B cell (primary cell): ENCODE results near the gene TNF. TPM values are rescaled to one million over a fixed set of nuclear protein-coding genes. Genes with fewer than 3 reads are reported as not detected.
A peak's percentile ranks its signal among the peaks of the same experiment; 100 is the strongest.

Experiments
- ATAC-seq: fragments of 200-7000 bp; cut with Tn5 transposase; one replicate; pipeline ENCODE4 v1.10.0; 2021; ENCODE audit warnings: low read depth, mild to moderate bottlenecking, moderate number of reproducible peaks, moderate library complexity
- CTCF ChIA-PET: fragments of 350-600 bp; sonication (Branson Sonifier 250); formaldehyde crosslinking; loops from one replicate; lab custom pipeline; 2021; ENCODE audit warnings: antibody characterized with exemption, inconsistent platforms; lab: Charles Lee
- POLR2A ChIA-PET: fragments of 350-600 bp; sonication (Branson Sonifier 250); formaldehyde crosslinking; loops from one replicate; lab custom pipeline; 2021; ENCODE audit warnings: antibody characterized with exemption; lab: Charles Lee
- DNase-seq: peaks from one replicate; pipeline ENCODE4 v3.0.0; 2013
- H2AFZ ChIP-seq: 2 replicates; pipeline ENCODE4 v1.6.1; 2012; ENCODE audit warnings: mild to moderate bottlenecking, low read depth, low read length; ENCODE audit not compliant: insufficient read depth, poor library complexity, severe bottlenecking
- H3K27ac ChIP-seq, 2 donors: 1 replicate in 1 of 2; 2 replicates in 1 of 2; pipeline ENCODE4 v1.5.1; 2012 to 2013; ENCODE audit warnings: low read length in 2 of 2, mild to moderate bottlenecking in 2 of 2, moderate library complexity in 1 of 2
- H3K27me3 ChIP-seq, 4 experiments: fragments of 200-600 bp in 1 of 4; sonication (generic) in 1 of 4; replicated peaks in 1 of 4; 1 replicate in 2 of 4; 2 replicates in 2 of 4; pipeline versions ENCODE4 v1.6.1 to v1.7.0; 2013 to 2016; ENCODE audit warnings: low read length in 3 of 4, mild to moderate bottlenecking in 2 of 4, mixed read lengths in 1 of 4, moderate library complexity in 1 of 4; ENCODE audit not compliant: insufficient read depth in 4 of 4, control insufficient read depth in 3 of 4; ENCODE audit errors: control extremely low read depth in 1 of 4
- H3K36me3 ChIP-seq, 2 experiments: replicated peaks in 1 of 2; 1 replicate in 1 of 2; 2 replicates in 1 of 2; pipeline versions ENCODE4 v1.6.1 to v1.7.1; 2013; ENCODE audit warnings: low read length in 1 of 2; ENCODE audit not compliant: insufficient read depth in 2 of 2, control insufficient read depth in 1 of 2; ENCODE audit errors: control extremely low read depth in 1 of 2, extremely low read depth in 1 of 2
- H3K4me1 ChIP-seq, 2 donors: fragments of 200-600 bp in 1 of 2; sonication (generic) in 1 of 2; 1 replicate in 1 of 2; 2 replicates in 1 of 2; pipeline versions ENCODE4 v1.5.1 to v1.6.1; 2013 to 2017; ENCODE audit warnings: low read length in 2 of 2; ENCODE audit not compliant: control insufficient read depth in 2 of 2, insufficient read depth in 2 of 2
- H3K4me2 ChIP-seq: replicated peaks from 2 replicates; pipeline ENCODE3; 2012; ENCODE audit warnings: mild to moderate bottlenecking, low read depth, low read length; ENCODE audit not compliant: poor library complexity, severe bottlenecking
- H3K4me3 ChIP-seq, 5 experiments: fragments of 200-600 bp in 1 of 5; sonication (generic) in 1 of 5; 1 replicate in 3 of 5; 2 replicates in 2 of 5; pipeline versions ENCODE4 v1.5.1 to v1.7.0; 2011 to 2016; ENCODE audit warnings: low read length in 4 of 5, mild to moderate bottlenecking in 4 of 5, low read depth in 2 of 5, control low read depth in 1 of 5, moderate library complexity in 1 of 5; ENCODE audit not compliant: insufficient read depth in 1 of 5; ENCODE audit errors: control extremely low read depth in 1 of 5, extremely low read depth in 1 of 5
- H3K79me2 ChIP-seq: fragments of 200-600 bp; sonication (generic); one replicate; pipeline ENCODE4 v1.6.0; 2016; ENCODE audit warnings: low read length; ENCODE audit not compliant: control insufficient read depth, insufficient read depth
- H3K9ac ChIP-seq: fragments of 200-600 bp; sonication (generic); 2 replicates; pipeline ENCODE4 v1.6.1; 2017; ENCODE audit warnings: mild to moderate bottlenecking, low read length, moderate library complexity
- H3K9me3 ChIP-seq, 3 donors: one replicate each; pipeline versions ENCODE4 v1.6.1 to v1.7.1; 2013; ENCODE audit warnings: low read length in 2 of 3; ENCODE audit not compliant: control insufficient read depth in 2 of 3, insufficient read depth in 1 of 3; ENCODE audit errors: control extremely low read depth in 1 of 3
- H4K20me1 ChIP-seq: 2 replicates; pipeline ENCODE4 v1.6.0; 2012; ENCODE audit warnings: mild to moderate bottlenecking, low read length; ENCODE audit not compliant: insufficient read depth, control insufficient read depth, poor library complexity, severe bottlenecking
- H3K27ac Mint-ChIP-seq: one replicate; pipeline ENCODE4 v1.8.0; 2021; ENCODE audit warnings: mixed read lengths
- H3K27me3 Mint-ChIP-seq: one replicate; pipeline ENCODE4 v1.8.0; 2021; ENCODE audit warnings: mixed read lengths
- H3K4me1 Mint-ChIP-seq: one replicate; pipeline ENCODE4 v1.8.0; 2021; ENCODE audit warnings: mixed read lengths
- H3K4me3 Mint-ChIP-seq: one replicate; pipeline ENCODE4 v1.8.0; 2021; ENCODE audit warnings: mixed read lengths
- H3K9me3 Mint-ChIP-seq: one replicate; pipeline ENCODE4 v1.8.0; 2022; ENCODE audit warnings: mixed read lengths; ENCODE audit not compliant: insufficient read depth
- CTCF ChIP-seq: fragments of 200-600 bp; IDR thresholded peaks from one replicate; pipeline ENCODE4 v1.8.0; 2022; ENCODE audit warnings: antibody characterized with exemption, mild to moderate bottlenecking
- EZH2 ChIP-seq: IDR thresholded peaks from 2 replicates; pipeline ENCODE4 v1.6.1; 2012; ENCODE audit warnings: borderline replicate concordance, low read depth, mild to moderate bottlenecking, moderate library complexity, low read length; ENCODE audit not compliant: insufficient read depth, poor library complexity, severe bottlenecking
- WGBS: methylation state at CpG from one replicate; pipeline ENCODE4 v1.1.5; 2013; ENCODE audit warnings: missing lambda C conversion rate; ENCODE audit not compliant: insufficient coverage; 5-methylcytosine and 5-hydroxymethylcytosine counted together
- intact Hi-C: fragments of 100-400 bp; cut with micrococcal nuclease; formaldehyde crosslinking; loops from one replicate; pipeline ENCODE4 v1.10.0; 2022
- polyA plus RNA-seq: library from polyadenylated mRNA; depleted of rRNA; stranded (reverse); fragments of >200 nt; gene quantifications from 2 replicates; pipeline ENCODE4 v1.2.3, GENCODE V29; 2012
- total RNA-seq, 2 donors: library from RNA; stranded (reverse); fragments of 120-200 nt in 1 of 2; gene quantifications; 1 replicate in 1 of 2; 2 replicates in 1 of 2; pipeline versions ENCODE4 v1.2.3 to v1.2.4, GENCODE V29; 2013 to 2022

The TNF gene
- total and polyA plus RNA-seq, 2 donors (not counting 1 experiment from before 2014, with no cell fraction given), result 21.9 to 22.2 TPM

- no peaks in the 10 kb centered on the region for H3K27me3 Mint-ChIP-seq
- ATAC-seq, result peak; percentile 55
- H3K9ac ChIP-seq, result peak overlapping the region; percentile 59
- POLR2A ChIA-PET, result interaction anchor here (0.5 to 42.6 kb wide), 6 partner anchors 2 to 201 kb away, joined by 3 to 1450 read pairs (median 5); partner anchors contain the start of genes ATP6V1G2, DDX39B, GPANK1 and LST1
- peaks cover under 1% of the 10 kb centered on the region for H4K20me1 ChIP-seq
- H2AFZ ChIP-seq, result peak overlapping the region; percentile 14
- H3K4me1 ChIP-seq, result peaks cover 85 to 91% of the 10 kb centered on the region in 2 donors
- H3K9me3 Mint-ChIP-seq, result no peaks in the 10 kb centered on the region
- CTCF ChIA-PET, result interaction anchor here (1.3 to 35.3 kb wide), 4 partner anchors 5 to 45 kb away, joined by 3 to 2241 read pairs (median 1108); partner anchors contain the start of genes ATP6V1G2, DDX39B, LST1 and LTA
- peak overlapping the region; percentile 72 for H3K4me2 ChIP-seq
- WGBS, result 5% methylated on average over 7 of the region's 9 CpGs
- H3K36me3 ChIP-seq, result peaks cover 0 to 2% of the 10 kb centered on the region in 2 experiments
- peak overlapping the region; percentile 97 for H3K27ac Mint-ChIP-seq
- no peaks in the 10 kb centered on the region for H3K9me3 ChIP-seq
- H3K4me3 Mint-ChIP-seq, result peak overlapping the region; percentile 82
- peak; percentile 81 for DNase-seq
- H3K79me2 ChIP-seq, result peaks cover 71% of the 10 kb centered on the region
- H3K4me3 ChIP-seq, result peak overlapping the region; percentile 3 to 86 (median 40)
- H3K27ac ChIP-seq, result peak overlapping the region; percentile 87 to 95
- peaks cover 86% of the 10 kb centered on the region for H3K4me1 Mint-ChIP-seq
- TF ChIP-seq CTCF (no peak), EZH2 (no peak)
- no peaks in the 10 kb centered on the region for H3K27me3 ChIP-seq
- intact Hi-C loops, result no loop called here
Measured at GRCh38 chr6:31586599-31587281, 11.4 kb downstream of the TNF start.
